AML-193 (cell line): ENCODE results near the gene LARP4.
A peak's percentile ranks its signal among the peaks of the same experiment; 100 is the strongest.
"Not testable (repeated sequence)": the region's sequence is repeated elsewhere in the genome, so short reads cannot be mapped to it uniquely, and the experiment has no call there.

Experiments
- DNase-seq, 2 experiments: peaks; one replicate each; lab custom pipeline; 2025; lab: John Stamatoyannopoulos, UW

The LARP4 gene

DNA sequence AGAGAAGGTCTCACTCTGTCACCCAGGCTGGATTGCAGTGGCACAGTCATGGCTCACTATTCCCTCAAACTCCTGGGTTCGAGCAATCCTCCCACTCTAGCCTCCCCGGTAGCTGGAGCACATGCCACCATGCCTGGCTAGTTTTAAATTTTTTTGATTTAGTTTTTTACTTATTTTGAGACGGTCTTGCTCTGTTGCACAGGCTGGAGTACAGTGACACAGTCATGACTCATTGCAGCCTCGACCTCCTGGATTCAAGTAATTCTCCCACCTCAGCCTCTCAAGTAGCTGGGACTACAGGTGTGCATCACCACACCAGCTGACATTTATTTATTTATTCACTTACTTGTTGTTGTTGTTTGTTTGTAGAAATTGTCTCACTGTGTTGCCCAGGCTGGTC, 81.9 kb downstream of the LARP4 start:
- no peak for DNase-seq

DNA sequence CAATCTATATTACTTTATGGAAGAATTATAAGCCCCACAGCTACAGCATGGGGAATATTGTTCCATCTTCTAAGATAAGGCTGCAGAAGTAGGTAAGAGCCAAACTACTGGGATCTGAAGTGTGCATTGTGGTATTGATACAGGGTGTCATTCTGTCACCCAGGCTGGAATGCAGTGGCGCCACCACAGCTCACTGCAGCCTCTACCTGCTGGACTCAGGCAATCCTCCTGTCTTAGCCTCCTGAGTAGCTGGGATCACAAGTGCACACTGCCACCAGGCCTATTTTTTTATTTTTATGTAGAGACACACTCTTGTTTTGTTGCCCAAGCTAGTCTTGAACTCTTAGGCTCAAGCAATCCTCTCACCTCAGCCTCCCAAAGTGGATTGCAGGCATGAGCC, 82.8 kb downstream of the LARP4 start:
- DNase-seq, result no peak

- no peak for DNase-seq
Measured at GRCh38 chr12:50488801-50489200, 88.1 kb downstream of the LARP4 start.

GRCh38 chr12:50498119-50498518, 97.4 kb downstream of the LARP4 start:
- DNase-seq, result not testable (repeated sequence)

DNA sequence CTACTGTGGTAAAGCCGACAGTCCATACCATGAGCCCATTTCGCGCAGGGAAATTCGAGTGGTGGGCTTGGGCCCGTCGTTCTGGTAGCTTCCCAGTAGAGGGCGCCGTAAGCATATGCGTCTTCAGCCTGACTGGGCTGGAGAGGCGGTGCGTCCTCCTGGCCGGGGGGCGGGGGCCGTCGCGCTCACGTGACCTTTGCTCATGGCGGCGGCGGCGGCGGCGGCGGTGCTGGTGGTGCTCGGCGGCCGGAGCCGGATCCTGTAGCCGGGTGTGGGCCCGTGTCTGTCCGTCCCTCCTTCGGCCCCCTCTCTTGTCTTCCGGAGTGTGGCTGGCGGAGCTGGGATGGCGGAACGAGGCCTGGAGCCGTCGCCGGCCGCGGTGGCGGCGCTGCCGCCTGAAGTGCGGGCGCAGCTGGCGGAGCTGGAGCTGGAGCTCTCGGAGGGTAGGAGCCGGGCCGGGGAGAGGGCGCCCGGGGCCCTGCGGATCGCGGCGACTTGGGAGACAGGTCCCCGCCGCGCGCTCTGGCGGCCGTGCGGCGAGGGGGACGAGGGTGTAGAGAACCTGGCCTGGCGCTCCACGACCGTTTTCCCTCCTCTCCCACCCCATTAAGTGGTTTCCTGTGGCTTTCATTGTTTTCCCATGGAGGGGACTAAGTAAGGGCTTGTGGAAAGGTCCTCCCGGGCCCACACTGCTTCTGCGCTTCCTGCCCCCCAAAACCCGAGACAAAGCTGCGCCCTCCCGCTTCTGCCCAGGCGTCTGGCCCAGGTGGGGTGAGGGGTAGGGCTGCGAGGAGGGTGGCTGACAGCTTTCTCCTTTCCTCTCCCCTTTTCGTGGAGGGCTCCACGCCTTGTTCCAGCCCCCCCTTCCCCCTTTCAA, 104.4 kb downstream of the LARP4 start, which contains the start of gene DIP2B:
Gene DIP2B, plus strand, starts transcription at position 188 of the 877 bp plus-strand sequence. Its CDS starts 156 bp downstream, at position 344.
- DNase-seq, result peak; percentile 82 to 84

DNA sequence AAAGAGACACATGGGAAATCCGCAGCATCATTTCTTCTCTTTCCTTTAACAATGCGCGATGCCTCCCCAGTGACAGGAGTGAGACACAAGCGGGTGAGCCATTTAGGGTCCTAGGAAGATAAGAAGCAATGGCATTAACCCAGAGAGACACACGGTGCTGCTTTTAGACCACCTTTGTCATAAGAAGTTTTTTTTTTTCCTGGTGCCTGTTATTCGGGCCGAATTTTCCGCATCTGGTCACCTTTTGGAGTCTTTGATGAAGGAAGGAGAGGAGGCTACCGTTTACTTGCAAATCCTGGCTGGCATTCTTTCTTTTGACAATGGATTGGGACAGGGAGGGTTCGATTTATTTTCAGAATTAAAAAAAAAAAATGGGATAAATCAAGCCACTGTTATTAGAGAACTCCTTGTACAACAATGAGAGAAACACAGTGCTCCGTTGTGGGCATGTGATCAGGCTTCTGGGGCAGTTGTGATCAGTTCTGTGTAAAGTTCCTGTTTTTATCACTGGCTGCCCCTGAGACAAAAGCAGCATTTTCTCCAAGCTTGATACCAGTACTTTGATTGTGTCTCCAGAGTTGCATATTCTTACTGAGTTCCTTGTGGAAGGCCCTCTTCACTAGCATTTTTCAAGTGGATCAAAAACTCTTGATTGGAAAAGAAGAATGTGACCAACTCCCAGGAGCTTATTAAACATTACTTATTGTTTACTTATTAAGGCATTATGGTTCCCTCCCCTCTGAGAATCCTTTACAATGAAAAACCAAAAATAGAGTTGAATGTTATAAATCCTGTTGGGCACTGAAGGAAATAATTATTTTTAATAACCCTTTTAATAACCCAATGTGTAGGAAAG, 105.2 kb downstream of the LARP4 start:
- DNase-seq, result peak; percentile 31 to 61

GRCh38 chr12:50506753-50507473, 106.2 kb downstream of the LARP4 start:
- DNase-seq, result no peak

GRCh38 chr12:50507474-50507838, 106.8 kb downstream of the LARP4 start:
- no peak for DNase-seq

DNA sequence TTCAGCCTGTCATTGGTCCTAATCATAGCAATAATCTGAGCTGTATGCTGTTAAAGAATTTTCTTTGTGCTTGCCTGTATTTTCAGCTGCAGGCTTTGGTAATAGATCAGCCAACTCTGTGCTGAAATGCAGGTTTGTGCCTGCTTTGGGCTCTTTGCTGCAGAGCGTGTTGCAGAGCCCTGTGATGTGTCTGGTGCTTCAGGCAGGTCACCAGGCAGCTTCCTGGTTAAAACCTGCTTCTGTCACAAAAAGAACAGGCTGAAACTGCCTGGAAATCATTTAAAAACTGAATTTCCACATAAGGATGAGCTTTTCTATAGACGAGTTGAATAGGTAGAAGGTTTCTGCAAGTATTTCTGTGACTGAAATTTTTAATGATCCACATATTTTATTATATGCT, 107.2 kb downstream of the LARP4 start:
- no peak for DNase-seq

DNA sequence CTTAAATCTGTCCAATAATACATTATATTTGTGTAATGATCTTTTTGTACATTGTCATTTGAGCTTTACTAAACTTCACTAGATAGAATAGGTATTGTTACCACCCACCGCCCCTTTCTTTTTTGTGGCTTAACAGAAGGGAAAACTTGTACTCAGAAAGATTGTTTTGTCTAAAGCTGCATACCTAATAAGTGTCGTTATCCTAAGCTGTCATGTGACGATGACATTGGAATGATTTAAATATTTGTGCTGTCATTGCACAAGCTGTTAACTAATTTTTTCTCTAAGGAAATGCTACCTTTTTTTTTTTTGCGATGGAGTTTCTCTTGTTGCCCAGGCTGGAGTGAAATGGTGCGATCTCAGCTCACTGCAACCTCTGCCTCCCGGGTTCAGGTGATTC, 107.7 kb downstream of the LARP4 start:
- no peak for DNase-seq

DNA sequence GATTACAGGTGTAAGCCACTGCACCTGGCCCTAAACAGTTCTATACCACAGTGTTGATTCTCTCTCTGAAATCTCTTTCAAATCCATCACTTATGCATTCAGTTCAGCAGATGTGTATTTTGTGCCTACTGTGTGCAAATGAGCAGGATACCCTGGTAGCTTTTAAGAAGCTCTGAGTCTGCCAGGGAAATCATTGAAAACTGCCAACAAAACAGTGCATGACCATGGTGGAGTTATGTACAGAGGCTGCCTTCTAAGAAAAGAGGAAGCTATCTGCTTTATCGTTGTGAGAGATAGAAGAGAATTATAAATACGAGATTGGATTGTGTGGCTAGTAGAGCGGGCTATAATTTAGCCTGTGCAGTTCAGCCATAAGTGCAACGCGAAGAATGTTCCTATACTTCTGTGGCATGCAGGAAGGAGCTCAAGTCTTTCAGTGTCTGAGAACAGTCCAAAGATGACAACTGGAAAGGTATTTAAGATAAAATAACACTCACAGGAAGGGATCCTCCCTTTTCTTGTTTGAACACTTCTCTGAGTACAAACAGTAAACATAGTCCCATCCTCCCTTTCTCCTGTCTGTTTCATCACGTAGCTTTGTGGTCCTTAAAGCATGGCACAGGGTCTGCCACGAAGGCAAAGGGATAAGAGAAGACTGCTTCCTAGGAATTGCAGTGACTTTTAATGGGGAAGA, 108.4 kb downstream of the LARP4 start:
- DNase-seq, result peak; percentile 18 to 34

GRCh38 chr12:50514526-50515276, 114.0 kb downstream of the LARP4 start:
- no peak for DNase-seq

DNA sequence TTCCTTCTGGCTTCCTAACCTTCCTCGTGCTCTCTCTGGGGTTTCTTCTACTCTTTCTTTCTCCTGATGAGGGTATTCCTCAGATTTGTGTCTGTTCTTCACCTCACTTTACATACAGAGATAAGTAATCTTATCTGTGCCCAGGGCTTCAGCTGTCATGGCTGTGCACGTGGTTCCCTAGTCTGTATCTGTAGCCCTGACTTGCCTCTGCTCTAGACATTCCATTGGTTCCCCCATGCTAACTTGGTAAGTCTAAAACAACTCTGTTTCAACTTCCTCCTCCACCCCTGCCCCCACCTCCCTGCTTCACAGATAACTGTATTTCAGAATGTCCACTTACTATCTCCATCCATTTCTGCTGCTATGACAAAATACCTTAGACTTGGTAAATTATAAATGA, 114.9 kb downstream of the LARP4 start:
- peak; percentile 17 to 23 for DNase-seq

GRCh38 chr12:50517421-50518048, 116.8 kb downstream of the LARP4 start:
- DNase-seq, result peak; percentile 93 to 96

GRCh38 chr12:50518090-50518489, 117.4 kb downstream of the LARP4 start:
- no peak for DNase-seq

- no peak for DNase-seq
Measured at GRCh38 chr12:50519353-50519752, 118.7 kb downstream of the LARP4 start.

GRCh38 chr12:50520416-50521207, 119.9 kb downstream of the LARP4 start:
- DNase-seq, result no peak

GRCh38 chr12:50521781-50522180, 121.1 kb downstream of the LARP4 start:
- not testable (repeated sequence) for DNase-seq

- no peak for DNase-seq
Measured at GRCh38 chr12:50523772-50524171, 123.1 kb downstream of the LARP4 start.

DNA sequence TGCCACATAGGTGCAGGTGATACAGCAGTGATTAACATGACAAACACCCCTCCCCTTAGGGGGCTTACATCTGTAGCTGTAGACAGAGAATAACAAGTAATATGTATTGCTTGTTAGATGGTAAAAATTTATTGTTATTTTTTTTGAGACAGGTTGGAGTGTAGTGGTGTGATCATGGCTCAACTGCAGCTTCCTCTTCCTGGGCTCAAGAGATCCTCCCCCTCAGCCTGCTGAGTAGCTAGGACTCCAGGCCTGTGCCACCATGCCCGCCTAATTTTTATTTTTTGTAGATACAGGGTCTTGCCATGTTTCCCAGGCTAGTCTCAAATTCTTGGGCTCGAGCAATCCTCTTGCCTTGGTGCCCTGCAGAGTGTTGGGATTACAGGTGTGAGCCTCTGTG, 123.9 kb downstream of the LARP4 start:
- DNase-seq, result no peak
